NCI-H2196 treated with DMSO at 0.1 percent for 48 hours (cell line): ENCODE measurements around the gene UGT2A1.
"Not testable (repeated sequence)": the region's sequence is repeated elsewhere in the genome, so short reads cannot be mapped to it uniquely, and the experiment has no call there.

Source experiments
- DNase-seq: peaks from one replicate; lab custom pipeline; 2025; ENCODE audit not compliant: unreplicated experiment; lab: John Stamatoyannopoulos, UW

UGT2A1 gene

GRCh38 chr4:69653147-69653546, at the start of gene UGT2A1:
TSS of gene UGT2A1 (minus strand) at chr4:69653247. CDS start at chr4:69647644, 5,603 bp downstream.
- DNase-seq: no peak

GRCh38 chr4:69702201-69702600, 49.2 kb upstream of the UGT2A1 start:
- no peak for DNase-seq

GRCh38 chr4:69701696-69702095, 48.6 kb upstream of the UGT2A1 start:
- DNase-seq: no peak

- DNase-seq: no peak
Observed at GRCh38 chr4:69697536-69698242, 44.6 kb upstream of the UGT2A1 start.

- DNase-seq: no peak
Observed at GRCh38 chr4:69689599-69689998, 36.6 kb upstream of the UGT2A1 start.

- no peak for DNase-seq
Observed at GRCh38 chr4:69684804-69685203, 31.8 kb upstream of the UGT2A1 start.

- DNase-seq: no peak
Observed at GRCh38 chr4:69668680-69669079, 15.6 kb upstream of the UGT2A1 start.

GRCh38 chr4:69664009-69664408, 11.0 kb upstream of the UGT2A1 start:
- DNase-seq: not testable (repeated sequence)

GRCh38 chr4:69661130-69661803, 8.2 kb upstream of the UGT2A1 start:
- not testable (repeated sequence) for DNase-seq

- DNase-seq: no peak
Observed at GRCh38 chr4:69658133-69658532, 5.1 kb upstream of the UGT2A1 start.

- DNase-seq: no peak
Observed at GRCh38 chr4:69656653-69657158, 3.7 kb upstream of the UGT2A1 start.

GRCh38 chr4:69650872-69651271, 2.2 kb downstream of the UGT2A1 start:
- no peak for DNase-seq

GRCh38 chr4:69649629-69650028, 3.4 kb downstream of the UGT2A1 start:
- no peak for DNase-seq

GRCh38 chr4:69649207-69649606, 3.8 kb downstream of the UGT2A1 start:
- DNase-seq: no peak

- DNase-seq: no peak
Observed at GRCh38 chr4:69642961-69643360, 10.1 kb downstream of the UGT2A1 start.

- no peak for DNase-seq
Observed at GRCh38 chr4:69640289-69640688, 12.8 kb downstream of the UGT2A1 start.

- DNase-seq: no peak
Observed at GRCh38 chr4:69639542-69639941, 13.5 kb downstream of the UGT2A1 start, which contains the start of gene UGT2A2. TSS of gene UGT2A2 (minus strand) at chr4:69639642. CDS start at chr4:69639640, 2 bp downstream.

GRCh38 chr4:69617083-69617694, 35.9 kb downstream of the UGT2A1 start:
- no peak for DNase-seq

- no peak for DNase-seq
Observed at GRCh38 chr4:69610484-69610883, 42.6 kb downstream of the UGT2A1 start.

GRCh38 chr4:69601065-69601464, 52.0 kb downstream of the UGT2A1 start:
- DNase-seq: no peak

- no peak for DNase-seq
Observed at GRCh38 chr4:69600013-69600412, 53.0 kb downstream of the UGT2A1 start.

- DNase-seq: no peak
Observed at GRCh38 chr4:69594382-69594781, 58.7 kb downstream of the UGT2A1 start.
